IMR-90 (cell line): ENCODE measurements around the gene ANK2. TPM values are rescaled to one million over a fixed set of nuclear protein-coding genes. Genes with fewer than 3 reads are reported as not detected.
A peak's percentile ranks its signal among the peaks of the same experiment; 100 is the strongest.

ENCODE experiments used
- ATAC-seq: fragments of 200-7000 bp; cut with Tn5 transposase; 2 replicates; pipeline ENCODE4 v1.9.1; 2020; ENCODE audit warnings: low read depth, mild to moderate bottlenecking, moderate library complexity
- BruUV-seq: library from RNA; stranded (reverse); fragments of 400-500 nt; replicated peaks from 2 replicates; lab custom pipeline; 2021; lab: Mats Ljungman, UMichigan
- CTCF ChIA-PET: fragments of 300-600 bp; formaldehyde crosslinking; extraction: SDS; loops from one replicate; lab custom pipeline; 2021; ENCODE audit warnings: antibody characterized with exemption; lab: Yijun Ruan, JAX
- POLR2A ChIA-PET: fragments of 300-600 bp; sonication (Branson Sonifier 250); formaldehyde crosslinking; loops from one replicate; lab custom pipeline; 2022; ENCODE audit warnings: antibody characterized with exemption; ENCODE audit not compliant: unreplicated experiment; lab: Charles Lee
- DNase-seq: peaks from one replicate; pipeline ENCODE4 v3.0.0; 2013
- H2AFZ ChIP-seq: replicated peaks from 2 replicates; pipeline ENCODE3; 2013; ENCODE audit warnings: low read length, mild to moderate bottlenecking; ENCODE audit not compliant: poor library complexity
- H2AK5ac ChIP-seq: 2 replicates; pipeline ENCODE4 v1.6.1; 2013; ENCODE audit warnings: low read depth, low read length, inconsistent platforms
- H2AK9ac ChIP-seq: replicated peaks from 2 replicates; pipeline ENCODE3; 2013; ENCODE audit warnings: mild to moderate bottlenecking, low read depth, low read length, moderate library complexity; ENCODE audit not compliant: poor library complexity
- H2BK120ac ChIP-seq: 2 replicates; pipeline ENCODE4 v1.6.1; 2013; ENCODE audit warnings: low read depth, low read length, inconsistent platforms
- H2BK15ac ChIP-seq: 3 replicates; pipeline ENCODE4 v1.6.1; 2013; ENCODE audit warnings: low read depth, low read length, inconsistent platforms
- H2BK20ac ChIP-seq: 2 replicates; pipeline ENCODE4 v1.6.1; 2013; ENCODE audit warnings: low read depth, mild to moderate bottlenecking, inconsistent platforms, low read length, moderate library complexity
- H2BK5ac ChIP-seq: 2 replicates; pipeline ENCODE4 v1.6.1; 2013; ENCODE audit warnings: mild to moderate bottlenecking, low read depth, low read length, inconsistent platforms; ENCODE audit not compliant: poor library complexity, severe bottlenecking
- H3K14ac ChIP-seq: replicated peaks from 2 replicates; pipeline ENCODE4 v1.6.1; 2013; ENCODE audit warnings: low read depth, low read length, inconsistent platforms
- H3K18ac ChIP-seq: 2 replicates; pipeline ENCODE4 v1.6.1; 2013; ENCODE audit warnings: low read depth, low read length, control low read depth
- H3K23ac ChIP-seq: 2 replicates; pipeline ENCODE4 v1.6.1; 2013; ENCODE audit warnings: low read depth, low read length, inconsistent platforms
- H3K27ac ChIP-seq: 2 replicates; pipeline ENCODE4 v1.5.1; 2013; ENCODE audit warnings: mild to moderate bottlenecking, control low read depth, low read length; ENCODE audit not compliant: insufficient read depth
- H3K27me3 ChIP-seq: 2 replicates; pipeline ENCODE4 v1.6.1; 2013; ENCODE audit warnings: low read length; ENCODE audit not compliant: control insufficient read depth, insufficient read depth
- H3K36me3 ChIP-seq: 2 replicates; pipeline ENCODE4 v1.6.1; 2013; ENCODE audit warnings: low read length, mixed read lengths; ENCODE audit not compliant: control insufficient read depth, insufficient read depth
- H3K4ac ChIP-seq: 2 replicates; pipeline ENCODE4 v1.6.1; 2013; ENCODE audit warnings: low read depth, low read length, inconsistent platforms
- H3K4me1 ChIP-seq: 2 replicates; pipeline ENCODE4 v1.6.1; 2013; ENCODE audit warnings: low read length, mixed read lengths; ENCODE audit not compliant: control insufficient read depth, insufficient read depth
- H3K4me2 ChIP-seq: 2 replicates; pipeline ENCODE4 v1.6.1; 2013; ENCODE audit warnings: low read depth, mild to moderate bottlenecking, control low read depth, low read length, moderate library complexity
- H3K4me3 ChIP-seq: 2 replicates; pipeline ENCODE4 v1.5.1; 2013; ENCODE audit warnings: low read depth, mild to moderate bottlenecking, control low read depth, low read length, moderate library complexity; ENCODE audit not compliant: insufficient read depth
- H3K56ac ChIP-seq: 2 replicates; pipeline ENCODE4 v1.6.1; 2013; ENCODE audit warnings: low read length, inconsistent platforms; ENCODE audit not compliant: insufficient read depth; ENCODE audit errors: extremely low read depth
- H3K79me1 ChIP-seq, 2 experiments: 2 replicates each; pipeline ENCODE4 v1.6.1; 2013; ENCODE audit warnings: low read length in 2 of 2, inconsistent platforms in 1 of 2, low read depth in 1 of 2
- H3K9ac ChIP-seq: 2 replicates; pipeline ENCODE4 v1.6.1; 2013; ENCODE audit warnings: low read depth, low read length, control low read depth
- H3K9me1 ChIP-seq: 2 replicates; pipeline ENCODE4 v1.6.1; 2013; ENCODE audit warnings: low read length, inconsistent platforms; ENCODE audit not compliant: insufficient read depth
- H3K9me3 ChIP-seq: 2 replicates; pipeline ENCODE4 v1.6.1; 2013; ENCODE audit warnings: low read length; ENCODE audit not compliant: control insufficient read depth, insufficient read depth
- H4K20me1 ChIP-seq: 2 replicates; pipeline ENCODE4 v1.6.1; 2013; ENCODE audit warnings: low read length, inconsistent platforms; ENCODE audit not compliant: insufficient read depth
- H4K5ac ChIP-seq: 2 replicates; pipeline ENCODE4 v1.6.1; 2013; ENCODE audit warnings: mild to moderate bottlenecking, low read depth, low read length, control low read depth
- H4K8ac ChIP-seq, 2 experiments: 2 replicates each; pipeline ENCODE4 v1.6.1; 2013; ENCODE audit warnings: low read depth in 2 of 2, low read length in 2 of 2, control low read depth in 1 of 2, inconsistent platforms in 1 of 2
- H4K91ac ChIP-seq: 2 replicates; pipeline ENCODE4 v1.6.1; 2013; ENCODE audit warnings: low read depth, low read length, inconsistent platforms; ENCODE audit not compliant: insufficient read depth
- CTCF ChIP-seq: conservative IDR thresholded peaks from 2 replicates; pipeline ENCODE4 v1.5.1; 2012; ENCODE audit warnings: mild to moderate bottlenecking, low read depth, low read length, improper control_type of control experiment
- FOS ChIP-seq: fragments of 150-350 bp; IDR thresholded peaks from 2 replicates; pipeline ENCODE4 v1.6.1; 2016; ENCODE audit warnings: low read depth, low read length
- RAD21 ChIP-seq: IDR thresholded peaks from 2 replicates; pipeline ENCODE4 v1.6.1; 2012; ENCODE audit warnings: low read length, improper control_type of control experiment
- SMC3 ChIP-seq: fragments of 150-350 bp; IDR thresholded peaks from 2 replicates; pipeline ENCODE4 v1.6.1; 2016; ENCODE audit warnings: low read depth, mild to moderate bottlenecking, antibody characterized with exemption, low read length, moderate library complexity
- dilution Hi-C: fragments of 300-500 bp; cut with HindIII; formaldehyde crosslinking; loops from one replicate; pipeline ENCODE4 v1.14.3; 2018; ENCODE audit warnings: low sequenced_read_pairs; ENCODE audit not compliant: unreplicated experiment
- in situ Hi-C: fragments of 300-500 bp; cut with MboI; formaldehyde crosslinking; loops from 3 replicates; pipeline ENCODE4 v1.14.3; 2019; ENCODE audit warnings: low sequenced_read_pairs, inconsistent platforms, mixed read lengths
- intact Hi-C: fragments of 100-400 bp; cut with micrococcal nuclease; formaldehyde crosslinking; loops from 2 replicates; pipeline ENCODE4 v1.10.0; 2022
- polyA plus RNA-seq, 3 experiments: library from polyadenylated mRNA; depleted of rRNA; stranded (reverse); fragments of >200 nt; gene quantifications; 2 replicates each; pipeline ENCODE4 v1.2.3, GENCODE V29; 2012; ENCODE audit warnings: low replicate concordance in 1 of 3
- total RNA-seq: library from RNA; depleted of rRNA; stranded (reverse); fragments of >200 nt; gene quantifications from 2 replicates; pipeline ENCODE4 v1.2.3, GENCODE V29; 2012

The ANK2 gene
- total and polyA plus RNA-seq, 2 of the 4 experiments (the other 2 are of a cell fraction), result 0.82 to 6.6 TPM

GRCh38 chr4:113106108-113106507, 56.7 kb downstream of the ANK2 start:
- intact Hi-C loops, result loop anchor here (5.0 to 10.0 kb wide), 2 partner anchors 276 to 1589 kb away; no protein-coding TSS in a partner anchor
- no peak overlapping the region for H2AK9ac ChIP-seq
- no TSS peak for BruUV-seq
- H3K9me1 ChIP-seq, result no peaks in the 10 kb centered on the region
- H3K36me3 ChIP-seq, result no peaks in the 10 kb centered on the region
- H3K9me3 ChIP-seq, result no peaks in the 10 kb centered on the region
- H3K4me2 ChIP-seq, result no peak overlapping the region
- H2BK5ac ChIP-seq, result no peak overlapping the region
- H3K23ac ChIP-seq, result no peak overlapping the region
- CTCF ChIA-PET, result interaction anchor here (1.0 kb wide), 1 partner anchor 11 kb away, joined by 3 read pairs; no protein-coding TSS in a partner anchor
- dilution Hi-C loops, result no loop called here
- peak; percentile 25; the same call in 1 of the 2 replicates for TF ChIP-seq SMC3
- TF ChIP-seq FOS, result no peak
- TF ChIP-seq CTCF, result peak; percentile 46
- TF ChIP-seq RAD21, result peak; percentile 46
- DNase-seq (peak; percentile 40), ATAC-seq (peak; percentile 64)
- H2BK20ac ChIP-seq, result no peak overlapping the region
- no peak overlapping the region for H4K8ac ChIP-seq
- H4K5ac ChIP-seq, result no peak overlapping the region
- POLR2A ChIA-PET, result no interaction called here
- in situ Hi-C loops, result no loop called here
- no peak overlapping the region for H3K4me3 ChIP-seq
- H3K27ac ChIP-seq, result no peak overlapping the region
- H3K79me1 ChIP-seq, result no peaks in the 10 kb centered on the region
- H3K9ac ChIP-seq, result no peak overlapping the region
- no peaks in the 10 kb centered on the region; the same call in 1 of the 2 replicates for H3K27me3 ChIP-seq
- H2AFZ ChIP-seq, result no peak overlapping the region
- H3K4ac ChIP-seq, result no peak overlapping the region
- H4K20me1 ChIP-seq, result no peaks in the 10 kb centered on the region
- H3K4me1 ChIP-seq, result no peaks in the 10 kb centered on the region
- no peak overlapping the region for H2AK5ac ChIP-seq
- no peak overlapping the region for H3K18ac ChIP-seq
- H3K14ac ChIP-seq, result no peak overlapping the region
- H3K56ac ChIP-seq, result no peak overlapping the region
- no peak overlapping the region for H2BK15ac ChIP-seq
- no peak overlapping the region for H4K91ac ChIP-seq
- H2BK120ac ChIP-seq, result no peak overlapping the region
